GM21737 (cell line): Measurements from ENCODE around the gene KLC1.

Experiments used
- ATAC-seq: cut with Tn5 transposase; IDR thresholded peaks from one replicate; pipeline ENCODE4 v1.9.1; 2021; ENCODE audit warnings: mild to moderate bottlenecking, moderate library complexity; ENCODE audit not compliant: unreplicated experiment

Gene KLC1

DNA sequence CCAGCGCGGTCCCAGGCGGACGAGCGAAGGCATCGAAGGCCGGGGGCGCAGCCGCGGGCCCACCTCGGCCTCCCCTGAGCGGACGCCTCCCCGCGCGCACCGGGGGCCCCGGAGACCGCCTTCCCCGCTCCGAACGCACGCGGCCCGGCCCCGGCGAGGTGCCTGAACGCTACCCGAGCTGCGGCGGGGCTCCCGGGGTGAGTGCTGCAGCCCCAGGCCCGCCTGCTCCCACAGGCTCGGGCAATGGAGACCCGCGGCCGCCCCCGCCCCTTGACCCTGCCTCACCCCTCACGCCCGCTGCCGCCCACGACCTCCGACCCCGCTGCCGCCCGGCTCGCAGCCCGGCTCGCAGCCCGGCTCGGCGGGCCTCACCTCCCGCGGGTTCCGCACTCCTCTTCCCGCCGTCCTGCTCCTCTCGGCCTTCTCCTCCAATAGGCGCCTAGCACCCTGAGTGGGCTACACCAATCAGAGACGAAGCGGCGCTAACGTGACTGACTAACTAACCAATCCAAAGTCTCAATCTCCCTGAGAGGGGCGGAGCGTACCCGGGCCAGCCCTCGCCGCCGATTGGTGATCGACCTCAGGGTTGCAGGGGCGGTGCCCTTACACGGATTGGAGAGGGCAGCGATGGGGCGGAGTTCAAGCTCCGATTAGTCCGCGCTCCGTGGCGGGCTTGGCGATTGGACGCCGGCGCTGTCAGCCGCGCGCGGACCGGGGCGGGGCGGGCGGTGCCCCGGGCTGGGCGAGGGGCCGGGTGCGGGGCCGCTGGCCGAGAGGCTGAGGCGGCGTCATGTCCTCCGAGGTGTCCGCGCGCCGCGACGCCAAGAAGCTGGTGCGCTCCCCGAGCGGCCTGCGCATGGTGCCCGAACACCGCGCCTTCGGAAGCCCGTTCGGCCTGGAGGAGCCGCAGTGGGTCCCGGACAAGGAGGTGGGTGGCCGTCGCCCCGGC is 86.3 kb downstream of the KLC1 start, which contains the start of the genes XRCC3 and ZFYVE21:
Gene XRCC3 (minus strand): TSS at position 400 of the 949 bp plus-strand sequence. CDS start 4,364 bp downstream, outside the sequence.
Gene ZFYVE21 (plus strand): TSS at position 759 of the 949 bp plus-strand sequence. CDS start 32 bp downstream, at position 791.
- peak; percentile 90 for ATAC-seq

DNA sequence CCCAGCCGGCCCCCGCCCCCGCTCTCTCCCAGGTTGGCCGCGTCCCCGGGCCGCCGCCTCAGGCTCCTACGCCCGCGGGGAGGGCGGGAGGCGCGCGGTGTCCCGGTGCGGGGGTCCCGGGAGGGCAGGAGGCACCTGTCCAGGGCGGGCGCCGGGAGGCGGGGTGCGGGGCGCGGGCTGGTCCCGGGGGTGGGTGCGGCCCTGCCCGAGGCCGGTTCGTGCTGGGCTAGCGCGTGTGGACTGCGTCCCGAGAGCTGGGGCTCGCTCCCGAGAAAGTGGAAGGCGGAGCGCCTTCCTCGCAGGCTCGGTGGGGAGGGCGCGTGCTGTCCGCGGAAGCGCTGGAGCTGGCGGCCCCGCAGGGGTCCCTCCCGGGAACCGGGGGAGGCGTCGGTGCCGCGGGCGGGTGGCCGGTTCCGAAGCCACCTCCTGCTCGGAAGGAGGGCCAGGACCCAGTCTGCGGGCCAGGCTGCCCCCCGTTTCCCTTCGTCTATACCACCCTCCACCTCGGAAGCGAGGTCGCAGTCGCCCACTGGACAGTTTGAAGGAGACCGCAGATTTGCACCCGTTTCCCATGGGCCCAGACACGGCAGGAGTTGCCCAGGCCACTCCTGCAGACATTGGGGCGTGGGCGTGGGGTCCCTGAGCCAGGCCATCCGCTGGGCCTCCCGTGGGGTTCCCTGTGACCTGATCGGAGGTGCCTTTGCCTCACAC is 87.2 kb downstream of the KLC1 start:
- ATAC-seq = peak; percentile 1

DNA sequence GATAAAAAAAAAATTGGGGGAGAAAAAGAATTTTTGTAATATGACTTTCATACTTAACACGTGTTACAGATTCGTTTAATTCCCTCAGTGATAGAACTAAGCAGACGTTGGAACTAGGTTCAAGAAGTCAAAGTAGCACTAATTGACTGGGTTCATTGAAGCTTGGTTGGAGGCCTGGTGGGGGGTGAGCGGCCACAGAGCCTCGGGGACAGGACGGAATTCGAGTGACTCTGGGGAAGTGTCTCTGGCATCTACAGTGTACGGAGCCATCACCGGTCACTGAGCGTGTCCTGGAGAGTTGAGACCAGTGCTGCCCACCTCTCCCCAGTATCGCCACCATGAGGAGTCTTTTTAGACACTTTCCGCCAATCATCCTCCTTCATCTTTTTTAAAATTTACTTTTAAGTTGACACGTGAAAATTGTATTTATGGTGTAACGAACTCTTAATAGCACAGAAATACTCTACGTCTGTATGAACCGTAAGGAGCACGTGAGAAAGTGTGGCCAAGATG is 87.9 kb downstream of the KLC1 start:
- no peak for ATAC-seq

DNA sequence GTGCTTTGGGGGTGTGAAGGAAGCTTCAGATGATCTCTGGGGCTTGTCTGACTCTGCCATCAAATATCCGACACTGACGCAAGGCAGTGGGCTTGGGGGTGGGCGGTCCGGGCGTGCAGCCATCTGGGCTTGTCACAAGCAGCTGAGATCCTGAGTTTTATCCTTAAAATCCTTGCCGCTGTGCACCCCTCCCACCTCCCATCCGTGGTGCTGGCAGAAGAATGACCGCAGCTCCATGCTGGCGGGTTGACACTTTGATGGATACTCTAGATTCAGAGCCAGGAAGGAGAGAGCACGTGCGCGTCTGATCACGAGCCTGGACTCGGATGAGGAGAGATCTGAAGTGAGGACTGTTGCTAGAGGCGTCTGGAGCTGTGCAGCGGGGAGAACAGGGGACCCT is 89.6 kb downstream of the KLC1 start:
- no peak for ATAC-seq

DNA sequence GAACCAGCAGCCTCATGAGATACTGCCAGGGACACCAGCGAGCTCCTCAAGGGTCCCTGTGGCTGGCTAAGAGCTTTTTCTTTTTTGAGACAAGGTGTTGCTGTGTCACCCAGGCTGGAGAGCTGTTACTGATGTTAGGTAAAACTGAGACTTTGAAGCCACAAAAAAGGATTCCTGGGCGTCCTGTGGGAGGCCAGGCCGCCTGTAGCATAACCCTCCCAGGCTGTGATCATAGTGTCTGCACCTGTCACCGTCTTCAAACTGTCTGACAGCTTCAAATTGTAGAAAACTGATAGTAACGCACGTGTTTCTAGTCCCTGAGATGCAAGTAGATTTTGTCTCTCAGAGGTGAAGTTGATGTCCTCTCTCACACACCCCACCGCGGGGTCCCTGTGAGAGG is 90.7 kb downstream of the KLC1 start:
- no peak for ATAC-seq

DNA sequence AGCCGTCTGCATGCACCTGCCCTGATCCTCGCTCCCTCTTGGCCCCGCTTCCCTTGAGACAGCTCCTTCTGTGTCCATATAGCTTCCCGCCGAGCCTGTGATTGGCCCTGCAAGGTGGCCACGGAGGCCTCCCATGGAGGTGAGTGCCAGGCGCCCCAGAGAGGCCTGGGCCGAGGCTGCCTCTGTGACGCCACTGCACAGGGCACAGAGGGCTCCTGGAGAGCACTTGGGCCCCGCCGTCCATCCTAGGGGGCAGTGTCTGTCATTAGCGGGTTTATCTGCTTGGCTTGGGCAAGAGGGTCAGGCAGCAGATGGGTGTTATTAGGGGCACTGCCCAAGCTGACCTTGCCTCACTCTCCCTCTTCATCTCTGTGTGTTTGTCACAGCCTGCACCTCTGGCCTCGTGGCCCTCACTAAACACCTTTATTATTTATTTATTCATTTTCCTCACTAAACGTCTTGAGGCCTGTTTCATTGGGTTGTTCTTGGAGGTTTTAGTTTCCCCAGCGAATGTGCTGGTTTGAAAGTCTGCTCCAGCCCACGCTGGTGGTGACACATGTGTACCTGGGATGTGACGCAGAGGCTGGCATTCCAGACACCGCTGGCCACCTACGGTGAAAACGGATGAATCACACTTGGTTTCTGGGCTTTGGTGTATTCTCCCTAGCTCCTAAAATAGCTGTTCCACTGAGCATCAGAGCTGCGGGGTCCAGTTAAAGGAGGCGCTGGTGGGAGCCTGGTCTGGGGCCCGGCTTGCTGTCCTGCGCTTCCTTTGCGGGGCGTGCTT is 92.5 kb downstream of the KLC1 start:
- ATAC-seq = no peak

DNA sequence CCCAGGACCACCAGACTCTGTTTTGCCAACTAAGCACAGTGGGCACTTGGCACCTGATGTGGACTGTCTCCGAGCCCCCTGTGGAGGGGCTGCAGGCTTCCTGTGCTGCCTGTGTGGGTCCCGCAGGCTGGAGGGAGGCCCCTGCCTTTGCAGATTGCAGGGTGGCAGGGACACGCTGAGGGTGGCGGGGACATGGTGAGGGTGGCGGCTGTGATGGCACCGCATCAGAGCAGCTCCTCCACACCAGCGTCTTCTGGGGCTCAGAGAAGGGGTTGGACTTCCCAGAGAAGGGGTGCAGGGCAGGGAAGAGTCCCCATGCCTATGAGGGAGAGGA is 94.7 kb downstream of the KLC1 start:
- ATAC-seq = no peak

DNA sequence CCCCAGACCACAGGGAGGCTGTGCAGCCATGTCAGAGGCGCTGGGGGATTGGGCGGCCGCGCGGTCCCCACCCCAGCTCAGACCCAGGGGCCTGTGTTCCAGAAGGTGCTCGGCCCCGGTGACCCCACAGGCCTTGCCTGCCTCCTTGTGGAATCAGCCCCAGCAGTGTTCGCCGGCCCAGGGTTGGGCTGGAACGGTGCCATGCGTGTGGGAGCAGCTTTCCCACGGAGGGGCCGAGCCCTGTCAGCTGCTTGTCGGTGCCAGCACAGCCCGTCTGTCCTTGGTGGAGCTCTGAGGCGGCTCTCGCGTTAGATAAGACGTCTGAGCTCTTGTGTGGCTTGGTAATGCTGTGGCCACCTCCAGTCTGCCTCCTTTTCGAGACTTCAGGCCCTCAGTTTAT is 95.1 kb downstream of the KLC1 start:
- no peak for ATAC-seq

DNA sequence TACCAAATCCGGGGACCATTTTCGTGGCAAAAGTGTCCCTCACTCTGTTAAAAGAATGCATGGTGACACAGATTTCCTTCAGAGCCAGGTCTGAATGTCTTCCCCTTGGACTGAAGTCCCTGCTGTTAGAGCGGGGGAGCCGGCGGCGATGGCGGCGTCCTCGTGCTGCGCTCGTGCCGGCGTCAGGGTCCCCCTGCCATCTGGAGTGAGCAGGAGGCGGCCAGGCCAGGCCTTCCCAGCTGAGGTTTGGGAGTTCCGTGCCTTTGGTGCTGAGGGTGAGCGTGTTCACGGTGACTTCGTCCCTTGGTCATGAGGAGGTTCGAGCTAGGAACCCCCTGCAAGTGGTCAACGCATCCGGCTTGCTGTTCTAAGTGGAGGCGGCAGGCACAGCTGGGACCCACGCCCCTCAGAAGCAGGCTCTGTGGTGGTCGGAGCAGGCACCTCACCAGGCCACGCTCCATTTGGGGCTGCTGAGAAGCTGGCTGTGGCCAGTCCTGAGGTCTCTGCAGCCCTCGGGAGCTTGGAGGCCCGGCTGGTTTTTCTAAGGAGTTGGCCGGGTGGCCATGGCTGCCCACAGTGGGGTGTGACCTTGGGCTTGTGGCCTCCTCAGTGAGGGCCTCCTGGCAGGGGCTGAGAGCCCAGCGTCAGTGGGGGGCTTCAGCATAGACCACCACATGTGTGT is 96.1 kb downstream of the KLC1 start:
- no peak for ATAC-seq

DNA sequence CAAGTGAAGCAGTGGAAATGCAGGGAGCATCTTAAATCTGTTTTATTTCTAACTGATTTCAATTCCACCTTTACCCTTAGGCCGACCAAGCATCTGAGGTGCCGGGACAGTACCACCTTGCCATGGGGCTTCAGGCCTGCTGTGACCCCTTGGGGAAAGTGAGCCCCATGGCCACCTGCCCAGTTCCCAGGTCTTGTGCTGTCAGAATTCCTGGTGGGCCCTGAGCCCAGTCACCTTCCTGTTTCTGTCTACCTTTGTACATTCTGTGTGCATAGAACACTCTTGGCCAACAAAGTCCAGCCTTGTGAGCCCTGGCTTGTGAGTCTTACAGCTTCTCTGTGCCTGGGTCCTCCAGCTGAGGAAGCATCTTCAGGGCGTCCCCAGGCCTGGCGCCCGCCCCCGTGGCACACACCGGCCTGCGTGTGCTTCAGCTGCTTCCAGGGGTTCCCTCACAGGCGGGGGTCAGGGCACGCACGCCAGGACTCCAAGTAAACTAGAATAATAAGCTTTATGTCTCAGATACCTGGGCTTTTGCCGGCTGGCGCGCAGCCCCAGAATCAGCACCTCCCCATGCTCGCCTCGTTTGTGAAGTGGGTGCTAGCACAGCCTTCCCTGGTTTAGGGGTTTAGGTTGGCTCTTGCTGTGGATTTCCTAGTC is 96.9 kb downstream of the KLC1 start:
- no peak for ATAC-seq

DNA sequence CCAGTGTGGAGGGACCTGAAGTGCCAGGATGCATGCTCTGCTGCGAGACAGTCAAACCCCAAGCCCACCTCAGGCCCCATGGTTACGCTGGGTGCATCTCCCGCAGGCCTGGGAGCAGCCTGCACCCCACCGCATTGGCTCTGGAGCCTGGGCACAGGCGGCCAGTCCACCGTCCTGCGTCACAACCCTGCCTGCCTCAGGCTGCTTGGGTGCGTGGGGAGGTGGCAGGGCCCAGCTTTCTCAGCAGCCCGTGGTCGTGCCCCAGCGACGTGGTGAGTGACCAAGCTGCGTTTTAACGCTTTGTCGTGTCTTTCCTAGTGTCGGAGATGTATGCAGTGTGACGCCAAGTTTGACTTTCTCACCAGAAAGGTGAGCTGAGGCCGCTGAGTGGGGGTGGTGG is 97.5 kb downstream of the KLC1 start:
- no peak for ATAC-seq

DNA sequence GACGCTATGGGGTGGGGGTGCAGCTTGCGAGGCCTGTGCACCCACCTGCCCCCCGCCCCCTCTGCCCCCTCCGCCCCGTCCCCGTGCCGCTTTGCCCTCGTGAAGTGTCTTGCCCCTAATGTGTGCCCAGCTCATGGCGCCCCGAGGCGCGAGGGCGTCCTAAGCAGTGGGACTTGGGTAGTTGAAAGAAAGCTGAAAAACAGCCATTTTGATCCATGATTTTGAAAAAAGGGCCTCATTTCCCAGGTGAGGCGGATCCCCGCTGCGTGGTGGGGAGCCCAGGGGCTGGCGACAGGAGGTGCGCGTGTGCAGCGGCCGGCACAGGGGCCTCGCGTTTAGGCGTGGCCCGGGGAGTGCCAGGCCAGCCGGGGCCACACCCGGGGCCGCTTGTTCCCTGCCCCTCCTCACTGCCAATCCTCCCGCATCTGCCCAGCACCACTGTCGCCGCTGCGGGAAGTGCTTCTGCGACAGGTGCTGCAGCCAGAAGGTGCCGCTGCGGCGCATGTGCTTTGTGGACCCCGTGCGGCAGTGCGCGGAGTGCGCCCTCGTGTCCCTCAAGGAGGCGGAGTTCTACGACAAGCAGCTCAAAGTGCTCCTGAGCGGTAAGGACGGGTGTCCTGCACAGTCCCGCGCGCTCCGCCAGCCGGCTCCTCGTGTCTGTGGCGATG is 98.4 kb downstream of the KLC1 start:
- no peak for ATAC-seq

DNA sequence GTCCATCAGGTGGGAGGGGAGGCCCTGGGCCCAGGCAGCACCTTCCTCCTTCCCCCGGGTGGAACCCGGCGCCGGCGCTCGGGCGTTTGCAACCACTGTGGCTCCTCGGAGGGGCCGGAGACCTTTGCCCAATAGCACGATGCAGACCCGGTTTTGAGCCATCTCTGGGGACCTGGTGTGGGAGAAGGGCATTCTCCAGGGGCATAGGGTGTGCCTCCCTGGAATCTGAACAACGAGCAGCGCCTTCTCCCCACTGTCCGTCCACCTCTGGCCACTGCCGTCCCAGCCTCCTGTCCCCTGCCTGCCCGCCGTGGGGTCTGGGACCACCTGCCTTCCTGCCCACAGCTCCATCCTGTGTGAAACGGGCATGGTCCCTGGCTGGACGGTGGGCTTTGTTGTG is 99.1 kb downstream of the KLC1 start:
- ATAC-seq = no peak

DNA sequence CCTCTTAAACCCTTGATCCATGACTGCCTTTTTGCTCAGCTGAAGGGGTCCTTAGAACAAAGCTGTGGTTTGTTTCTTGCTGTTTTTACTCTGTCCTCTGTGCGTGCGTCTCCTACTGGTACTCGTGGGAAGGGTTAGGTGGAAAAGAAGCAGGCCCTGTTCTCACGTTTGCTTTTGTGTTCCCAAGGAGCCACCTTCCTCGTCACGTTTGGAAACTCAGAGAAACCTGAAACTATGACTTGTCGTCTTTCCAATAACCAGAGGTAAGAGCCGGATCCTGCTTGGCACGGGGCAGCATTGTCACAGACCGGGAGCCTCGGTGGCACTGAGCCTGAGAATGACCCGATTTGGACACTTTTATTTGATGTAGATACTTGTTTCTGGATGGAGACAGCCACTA is 99.7 kb downstream of the KLC1 start:
- ATAC-seq = no peak

DNA sequence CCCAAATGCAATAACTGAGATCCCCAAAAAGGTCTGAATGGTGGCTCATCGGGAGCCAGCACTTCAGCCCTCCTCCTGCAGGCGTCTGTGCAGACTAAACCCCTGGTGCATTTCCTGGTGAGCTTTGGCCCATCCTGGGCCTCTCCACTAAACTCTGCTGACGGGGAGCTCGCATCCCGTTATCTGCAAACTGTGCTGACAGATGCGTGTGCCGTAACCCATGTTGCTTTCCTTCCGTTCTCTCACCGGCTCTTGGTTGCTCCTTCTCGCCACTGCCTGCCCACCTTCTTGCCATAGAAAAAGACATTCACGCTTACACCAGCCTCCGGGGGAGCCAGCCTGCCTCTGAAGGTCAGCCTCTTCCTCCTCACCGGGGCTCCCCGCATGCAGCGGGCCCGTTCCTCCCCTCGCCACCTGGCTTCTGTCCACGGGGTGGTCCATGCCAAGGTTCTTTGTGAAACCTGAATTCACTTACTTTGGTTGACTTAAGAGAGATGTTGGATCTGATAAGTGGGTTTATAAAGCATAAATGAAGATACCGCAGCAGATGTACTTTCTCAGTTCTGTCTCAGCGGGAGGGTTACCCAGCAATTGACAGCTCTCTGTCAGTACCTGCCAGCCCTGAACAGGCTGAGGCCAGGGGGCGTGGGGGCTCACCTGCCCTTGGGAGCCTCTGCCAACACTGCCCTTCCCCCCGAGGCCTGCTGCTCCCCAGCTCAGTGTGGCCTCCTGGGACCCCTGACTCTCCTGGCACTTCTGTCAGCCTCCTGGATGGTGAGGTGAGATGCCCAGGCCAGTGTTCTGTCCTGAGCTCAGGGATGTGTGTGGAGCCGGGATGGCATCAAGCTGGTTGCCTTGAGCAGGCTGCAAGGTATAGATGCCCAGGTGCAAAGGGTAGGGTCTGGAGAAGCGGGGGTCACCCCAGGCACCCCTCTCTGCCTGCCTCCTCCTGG is 100.8 kb downstream of the KLC1 start:
- no peak for ATAC-seq

DNA sequence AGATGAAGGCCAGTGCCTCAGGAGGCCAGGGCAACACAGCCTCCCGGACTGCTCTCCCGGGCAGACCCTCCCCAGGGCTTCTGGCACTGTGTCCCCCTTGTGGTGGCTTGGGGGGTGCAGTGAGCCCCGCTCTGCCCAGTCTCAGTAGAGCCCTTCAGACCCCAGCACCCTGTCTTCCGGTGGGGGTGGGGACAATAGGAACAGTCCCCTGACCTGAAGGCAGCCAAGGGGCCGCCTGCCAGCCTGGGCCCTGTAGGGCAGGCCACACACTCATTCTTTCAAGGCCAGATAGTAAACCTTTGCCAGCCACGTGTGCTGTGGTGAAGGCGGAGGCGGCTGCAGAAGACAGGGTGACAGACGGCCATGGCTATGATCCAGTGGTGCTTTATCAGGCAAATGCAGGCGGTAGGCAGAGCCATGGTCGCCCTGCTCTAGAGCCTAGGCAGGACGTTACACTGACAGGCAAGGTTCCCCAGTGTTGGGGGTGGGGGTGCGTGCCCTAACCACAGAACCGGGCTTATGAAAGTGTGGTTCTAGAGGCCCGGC is 101.6 kb downstream of the KLC1 start:
- ATAC-seq = no peak

DNA sequence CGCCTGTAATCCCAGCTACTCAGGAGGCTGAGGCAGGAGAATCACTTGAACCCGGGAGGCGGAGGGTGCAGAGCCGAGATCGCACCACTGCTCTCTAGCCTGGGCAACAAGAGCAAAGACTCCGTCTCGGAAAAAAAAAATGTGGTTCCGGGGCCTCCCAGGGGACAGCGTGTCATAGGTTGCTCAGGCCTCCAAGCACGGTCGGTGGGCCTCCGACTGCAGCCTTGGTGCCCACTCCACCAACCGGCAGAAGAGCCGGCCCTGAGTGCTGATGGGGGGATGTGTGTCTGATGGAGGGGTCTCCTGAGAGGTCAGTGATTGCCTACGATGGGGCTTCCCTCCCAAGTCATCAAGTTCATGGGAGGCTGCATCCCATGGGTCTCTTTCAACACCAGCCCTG is 102.5 kb downstream of the KLC1 start:
- ATAC-seq = no peak
